ES-I3 (cell line): Measurements from ENCODE around the gene RPTOR.
"Not testable (repeated sequence)": the region's sequence is repeated elsewhere in the genome, so short reads cannot be mapped to it uniquely, and the experiment has no call there.

Experiments used
- H3K36me3 ChIP-seq: 2 replicates; pipeline ENCODE4 v1.6.1; 2013; ENCODE audit warnings: mild to moderate bottlenecking, low read length, control low read depth, moderate library complexity; ENCODE audit not compliant: insufficient read depth
- H3K4me1 ChIP-seq: 2 replicates; pipeline ENCODE4 v1.6.1; 2013; ENCODE audit warnings: mild to moderate bottlenecking, control low read depth, low read length; ENCODE audit not compliant: insufficient read depth
- H3K9ac ChIP-seq: 2 replicates; pipeline ENCODE4 v1.6.1; 2013; ENCODE audit warnings: low read depth, mild to moderate bottlenecking, low read length, moderate library complexity
- H3K9me3 ChIP-seq: 2 replicates; pipeline ENCODE4 v1.6.1; 2013; ENCODE audit warnings: mild to moderate bottlenecking, low read length, moderate library complexity; ENCODE audit not compliant: control insufficient read depth, insufficient read depth

The RPTOR gene

GRCh38 chr17:80862978-80863377 is 318.3 kb downstream of the RPTOR start:
- H3K36me3 ChIP-seq, result no peaks in the 10 kb centered on the region
- peaks cover 8% of the 10 kb centered on the region; the same call in 1 of the 2 replicates for H3K9me3 ChIP-seq
- H3K4me1 ChIP-seq, result peaks cover 18% of the 10 kb centered on the region
- H3K9ac ChIP-seq, result no peak overlapping the region

DNA sequence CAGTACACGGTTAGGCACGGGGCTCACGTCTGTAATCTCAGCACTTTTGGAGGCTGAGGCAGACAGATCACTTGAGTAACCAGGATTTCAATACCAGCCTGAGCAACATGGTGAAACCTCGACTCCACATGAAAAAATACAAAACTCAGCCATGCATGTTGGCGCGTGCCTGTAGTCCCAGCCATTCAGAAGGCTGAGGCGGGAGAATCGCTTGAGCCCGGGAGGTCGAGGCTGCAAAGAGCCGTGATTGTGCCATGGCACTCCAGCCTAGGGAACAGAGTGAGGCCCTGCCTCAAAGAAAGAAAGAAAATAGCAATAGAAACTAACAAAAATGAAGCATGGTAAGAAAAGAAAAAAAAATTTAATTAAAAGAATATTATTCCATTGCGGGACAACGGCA is 319.0 kb downstream of the RPTOR start:
- Histone ChIP-seq H3K36me3 (no peaks in the 10 kb centered on the region), H3K9me3 (peaks cover 8% of the 10 kb centered on the region; the same call in 1 of the 2 replicates), H3K4me1 (peaks cover 18% of the 10 kb centered on the region), H3K9ac (no peak overlapping the region)

- peaks cover 8% of the 10 kb centered on the region; the same call in 1 of the 2 replicates for H3K9me3 ChIP-seq
- H3K4me1 ChIP-seq, result peaks cover 8% of the 10 kb centered on the region
- no peaks in the 10 kb centered on the region for H3K36me3 ChIP-seq
- no peak overlapping the region for H3K9ac ChIP-seq
Observed at GRCh38 chr17:80864751-80865150, 320.1 kb downstream of the RPTOR start.

DNA sequence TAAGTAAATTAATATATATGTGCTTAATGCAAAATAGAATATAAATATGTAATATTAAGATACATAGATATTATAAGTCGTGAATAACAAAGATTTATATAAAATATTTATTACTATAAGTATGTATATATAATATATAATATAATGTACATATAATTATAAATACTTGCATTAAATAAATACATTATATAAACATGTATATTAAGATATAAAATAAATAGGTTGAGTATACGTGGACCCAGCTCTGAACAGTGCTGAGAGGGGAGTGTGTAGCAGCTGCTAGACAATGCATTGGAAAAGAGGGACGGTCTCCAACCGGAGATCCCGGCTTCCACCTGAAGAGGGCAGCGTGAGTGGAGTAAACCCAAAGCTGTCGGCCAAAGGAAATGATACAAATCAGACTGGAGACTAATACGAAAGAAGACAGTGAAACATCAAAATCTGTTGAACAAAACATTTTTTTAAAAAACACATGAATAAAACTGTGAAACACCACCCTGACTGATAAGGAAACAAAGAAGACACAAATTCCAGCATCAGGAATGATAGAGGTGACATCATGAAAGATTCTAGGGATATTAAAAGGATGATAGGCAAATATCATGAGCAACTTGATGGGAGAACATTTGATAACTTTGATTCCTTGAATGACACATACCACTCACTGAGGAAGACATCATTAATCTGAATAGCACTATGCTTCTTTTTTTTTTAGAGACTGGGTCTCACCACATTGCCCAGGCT is 321.6 kb downstream of the RPTOR start:
- Histone ChIP-seq H3K36me3 (no peaks in the 10 kb centered on the region), H3K9me3 (peaks cover 8% of the 10 kb centered on the region; the same call in 1 of the 2 replicates), H3K4me1 (no peaks in the 10 kb centered on the region; the same call in 1 of the 2 replicates), H3K9ac (no peak overlapping the region)

- Histone ChIP-seq H3K9ac (no peak overlapping the region), H3K9me3 (peaks cover 4% of the 10 kb centered on the region; the same call in 1 of the 2 replicates), H3K36me3 (no peaks in the 10 kb centered on the region), H3K4me1 (peaks cover 12% of the 10 kb centered on the region; the same call in 1 of the 2 replicates)
Observed at GRCh38 chr17:80868022-80868609, 323.5 kb downstream of the RPTOR start.

GRCh38 chr17:80869481-80870145 is 325.0 kb downstream of the RPTOR start:
- peaks cover 21% of the 10 kb centered on the region for H3K4me1 ChIP-seq
- H3K36me3 ChIP-seq, result no peaks in the 10 kb centered on the region
- H3K9me3 ChIP-seq, result peaks cover 4% of the 10 kb centered on the region; the same call in 1 of the 2 replicates
- no peak overlapping the region for H3K9ac ChIP-seq

- no peaks in the 10 kb centered on the region for H3K36me3 ChIP-seq
- no peaks in the 10 kb centered on the region for H3K9me3 ChIP-seq
- peaks cover 21% of the 10 kb centered on the region for H3K4me1 ChIP-seq
- no peak overlapping the region for H3K9ac ChIP-seq
Observed at GRCh38 chr17:80870401-80870800, 325.8 kb downstream of the RPTOR start.

DNA sequence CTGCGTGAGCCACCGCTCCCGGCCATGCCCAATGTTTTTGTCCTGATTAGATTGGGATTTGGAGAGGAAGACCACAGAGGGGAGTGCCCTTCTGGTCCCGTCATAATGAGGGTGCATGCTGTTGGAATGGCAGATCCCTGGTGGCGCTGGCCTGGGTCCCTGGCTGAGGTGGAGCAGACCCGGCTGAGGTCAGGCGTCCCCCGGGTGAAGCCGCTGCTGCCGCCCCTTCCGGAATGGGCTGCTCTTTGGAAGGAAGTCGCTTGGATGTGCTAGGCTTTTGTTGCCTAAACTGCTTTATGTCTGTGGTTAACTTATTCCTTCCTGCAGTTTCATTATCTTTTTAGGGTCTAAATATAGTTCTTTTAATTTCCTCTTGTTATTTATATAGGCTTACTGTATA is 326.7 kb downstream of the RPTOR start:
- Histone ChIP-seq H3K9ac (no peak overlapping the region), H3K36me3 (no peaks in the 10 kb centered on the region), H3K4me1 (peaks cover 21% of the 10 kb centered on the region), H3K9me3 (no peaks in the 10 kb centered on the region)

DNA sequence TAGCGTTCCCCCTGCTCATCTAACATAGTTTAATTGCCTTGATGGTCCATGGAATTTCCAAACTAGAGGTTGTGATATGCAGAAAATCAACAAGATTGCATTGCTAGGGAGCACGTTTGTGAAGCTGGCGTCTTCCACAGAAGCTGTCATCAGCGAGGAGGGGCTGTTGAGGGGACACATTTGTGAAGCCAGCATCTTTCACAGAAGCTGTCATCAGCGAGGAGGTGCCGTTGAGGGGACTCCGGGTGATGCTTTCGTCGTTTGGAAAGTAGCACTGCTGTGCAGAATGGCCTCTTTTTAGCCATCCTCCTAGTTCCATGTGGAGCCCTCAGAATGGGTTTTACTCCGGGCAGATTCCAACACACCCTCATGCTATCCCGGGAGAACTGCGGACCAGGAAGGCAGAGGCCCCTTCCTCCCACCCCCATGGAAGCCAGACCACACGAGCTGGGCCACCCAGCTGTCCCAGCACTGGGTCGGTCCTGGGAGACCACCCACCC is 327.4 kb downstream of the RPTOR start:
- H3K9me3 ChIP-seq, result no peaks in the 10 kb centered on the region
- H3K4me1 ChIP-seq, result peaks cover 21% of the 10 kb centered on the region
- H3K36me3 ChIP-seq, result no peaks in the 10 kb centered on the region
- H3K9ac ChIP-seq, result no peak overlapping the region

DNA sequence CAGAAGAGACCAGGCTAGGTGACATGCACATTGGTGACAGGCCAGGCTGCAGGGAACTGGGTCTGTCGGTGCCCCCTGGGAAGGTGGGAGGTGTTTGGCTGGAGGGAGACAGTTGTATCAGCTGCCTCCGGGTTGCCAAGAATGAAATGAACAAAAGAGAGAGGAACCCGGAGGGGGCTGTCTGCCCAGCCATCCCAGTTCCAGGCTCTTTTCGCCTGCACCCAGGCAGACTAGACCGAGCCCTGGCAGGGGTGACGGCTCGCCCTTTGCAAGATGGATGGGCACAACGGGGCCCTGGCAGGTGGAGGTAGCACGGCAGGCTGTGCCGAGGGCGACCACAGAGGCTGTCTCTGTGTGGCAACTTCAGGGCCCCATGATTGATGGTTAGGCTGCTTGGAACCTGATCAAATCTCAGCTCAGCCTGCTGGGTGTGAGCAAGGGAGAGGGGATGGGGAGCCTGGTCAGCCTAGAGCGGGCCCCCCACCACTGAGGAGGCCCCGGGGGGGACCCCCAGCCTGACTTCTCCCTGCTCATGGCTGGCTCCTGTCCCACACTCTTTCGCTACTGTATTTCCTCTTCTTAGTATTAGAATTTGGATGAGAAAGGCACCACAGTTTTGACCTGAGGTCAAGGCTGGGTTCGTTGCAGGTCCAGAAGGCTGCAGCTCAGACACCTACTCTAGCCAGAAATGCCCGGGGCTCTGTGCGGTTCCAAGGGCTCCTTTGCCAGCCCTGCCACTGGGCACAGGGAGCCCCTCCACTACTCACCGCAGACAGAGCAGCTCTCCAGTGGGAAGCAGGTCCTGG is 328.1 kb downstream of the RPTOR start:
- Histone ChIP-seq H3K36me3 (no peaks in the 10 kb centered on the region), H3K4me1 (peaks cover 21% of the 10 kb centered on the region), H3K9ac (no peak overlapping the region), H3K9me3 (no peaks in the 10 kb centered on the region)

DNA sequence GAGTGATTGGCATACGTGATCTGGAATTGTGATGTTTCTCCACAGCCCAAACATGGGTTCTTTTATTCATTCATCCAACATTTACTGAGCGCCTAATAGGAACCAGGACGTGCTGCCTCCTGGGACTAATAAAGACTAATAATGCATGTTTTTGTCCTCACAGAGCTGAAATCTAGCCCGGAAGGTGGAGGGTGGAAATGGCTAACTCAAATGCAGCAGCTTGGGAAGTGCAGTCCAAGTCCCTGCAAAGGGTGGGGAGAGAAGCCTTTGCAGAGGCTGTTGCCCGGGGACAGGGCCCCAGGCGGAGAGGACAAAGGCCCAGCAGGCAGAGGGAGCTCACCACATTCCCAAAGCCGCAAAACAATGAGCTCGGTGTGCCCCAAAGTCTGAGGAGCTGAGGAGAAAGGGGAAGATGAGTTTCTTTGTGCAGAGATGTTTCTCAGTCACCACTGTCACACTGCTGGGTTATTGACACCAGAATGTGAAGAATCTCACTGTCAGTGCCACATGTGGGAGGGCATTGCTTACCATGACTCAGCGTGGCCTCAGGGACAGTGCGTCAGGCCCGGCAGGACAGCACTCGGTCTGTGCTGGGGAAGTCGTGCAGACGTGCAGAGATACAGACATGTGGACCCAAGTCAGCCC is 328.8 kb downstream of the RPTOR start:
- Histone ChIP-seq H3K9me3 (no peaks in the 10 kb centered on the region), H3K4me1 (peaks cover 21% of the 10 kb centered on the region), H3K9ac (no peak overlapping the region), H3K36me3 (no peaks in the 10 kb centered on the region)

DNA sequence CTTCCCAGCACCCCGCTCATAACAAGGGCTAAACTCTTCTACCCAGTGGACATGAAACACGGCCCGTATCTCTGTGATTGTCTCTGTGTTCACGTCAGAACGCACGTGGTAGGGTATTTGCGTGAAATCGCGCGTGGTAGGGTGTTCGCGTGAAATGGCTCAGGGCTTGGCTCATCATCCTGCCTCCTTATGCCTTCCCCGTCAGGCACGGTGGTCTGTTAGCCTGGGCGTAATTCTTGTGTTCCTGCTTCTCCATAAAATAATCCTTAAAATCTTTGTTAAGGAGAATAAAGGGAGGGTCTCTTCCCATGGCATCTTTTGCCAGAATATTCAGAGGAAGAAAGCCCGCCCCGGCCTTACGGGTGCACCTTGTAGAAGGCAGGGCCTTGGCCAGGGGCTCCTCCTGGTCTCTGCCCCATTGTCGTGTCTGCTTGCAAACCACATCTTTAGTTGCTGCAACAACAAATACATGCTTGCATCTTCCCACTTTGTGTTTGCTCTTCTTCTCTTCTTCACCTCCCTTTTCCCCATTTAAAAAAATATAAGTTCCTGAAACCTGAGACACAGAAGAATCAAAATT is 330.3 kb downstream of the RPTOR start:
- Histone ChIP-seq H3K9ac (no peak overlapping the region), H3K4me1 (peaks cover 21% of the 10 kb centered on the region), H3K36me3 (no peaks in the 10 kb centered on the region), H3K9me3 (no peaks in the 10 kb centered on the region)

GRCh38 chr17:80875480-80875995 is 330.9 kb downstream of the RPTOR start:
- not testable (repeated sequence) for H3K36me3 ChIP-seq, H3K9me3 ChIP-seq, H3K9ac ChIP-seq
- peaks cover 21% of the 10 kb centered on the region for H3K4me1 ChIP-seq
